Measurements from ENCODE around the gene SPRYD3. TPM values are rescaled to one million over a fixed set of nuclear protein-coding genes. Genes with fewer than 3 reads are reported as not detected.

The SPRYD3 gene
- total and polyA plus RNA-seq, 2 experiments from 2014 or later: 48.7 to 54.7 TPM

DNA sequence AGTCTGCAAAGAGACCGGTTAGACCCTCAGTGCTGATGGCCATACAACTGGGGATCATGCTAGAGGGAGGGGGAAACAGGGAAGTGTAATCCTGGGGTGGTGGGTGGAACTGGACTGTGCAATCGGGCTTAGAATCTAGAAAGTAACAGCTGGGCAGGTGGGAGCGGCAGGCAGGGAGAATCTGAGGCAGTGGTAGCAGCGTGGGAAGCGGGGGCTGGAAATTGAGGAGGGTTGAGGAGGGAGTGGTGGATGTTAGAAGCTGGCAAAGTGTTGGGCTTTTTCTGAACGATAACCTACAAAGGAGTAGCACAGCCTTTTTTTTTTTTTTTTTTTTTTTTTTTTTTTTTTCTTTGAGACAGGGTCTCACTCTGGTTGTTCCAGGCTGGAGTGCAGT is 15.2 kb upstream of the SPRYD3 start:
- no peak for TF ChIP-seq EZH2phosphoT487 (IDR thresholded peaks at IDR 0.05; ENCODE audit: insufficient read depth, low read depth)
- TF ChIP-seq EZH2 (IDR thresholded peaks at IDR 0.05; ENCODE audit: insufficient read depth, poor library complexity, severe bottlenecking): no peak
- 76 to 79% methylated on average over 6 of the region's 6 CpGs for WGBS, 2 experiments (ENCODE audit: low coverage in 1 of 2, low lambda C conversion rate in 2 of 2, missing lambda C conversion rate in 2 of 2)

DNA sequence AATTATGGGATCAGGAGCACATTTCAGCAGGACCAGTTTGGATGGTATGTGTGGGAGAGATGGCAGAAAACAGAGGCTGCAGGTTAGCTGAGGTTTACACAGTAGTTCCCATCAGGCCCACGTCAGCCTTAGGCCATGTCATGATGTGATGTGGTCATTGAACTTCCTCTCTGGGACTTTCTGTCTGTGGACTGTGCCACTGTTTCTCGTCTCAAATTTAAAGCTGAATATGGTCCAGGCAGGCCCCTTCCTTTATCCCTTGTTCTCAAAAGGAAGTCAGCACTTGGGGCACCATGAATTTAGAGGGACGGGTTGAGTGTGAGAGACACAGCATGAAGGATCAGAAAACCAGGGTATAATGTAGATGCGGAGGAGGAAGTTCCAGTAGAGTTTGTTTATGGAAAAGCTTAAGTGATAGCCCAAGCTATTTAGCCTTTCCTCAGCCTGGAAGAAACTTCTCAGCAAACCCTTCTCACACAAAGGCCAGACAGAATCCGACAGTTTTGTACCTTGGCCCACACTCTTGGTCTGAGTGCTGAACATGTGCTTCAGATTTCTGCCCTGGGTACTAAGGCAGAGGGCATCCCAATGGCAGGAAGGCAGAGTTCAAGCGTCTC is 14.7 kb upstream of the SPRYD3 start:
- DNase-seq: no peak
- WGBS, 2 experiments (ENCODE audit: low coverage in 1 of 2, low lambda C conversion rate in 2 of 2, missing lambda C conversion rate in 2 of 2): 80 to 81% methylated on average over 6 of the region's 6 CpGs
- TF ChIP-seq EZH2 (IDR thresholded peaks at IDR 0.05; ENCODE audit: insufficient read depth, poor library complexity, severe bottlenecking): no peak
- no peak for TF ChIP-seq EZH2phosphoT487 (IDR thresholded peaks at IDR 0.05; ENCODE audit: insufficient read depth, low read depth)
- no peak overlapping the region for H3K27ac ChIP-seq
- H3K4me3 ChIP-seq: no peak overlapping the region
- in situ Hi-C loops (cut with MboI): no loop called here
- H3K27me3 ChIP-seq (replicated peaks; ENCODE audit: insufficient read depth): no peaks in the 10 kb centered on the region
- no peak overlapping the region for H2AFZ ChIP-seq
- peaks cover 13% of the 10 kb centered on the region for H3K4me1 ChIP-seq (ENCODE audit: insufficient read depth)
- no peaks in the 10 kb centered on the region for H3K36me3 ChIP-seq (ENCODE audit: low read depth)
- H4K20me1 ChIP-seq (ENCODE audit: insufficient read depth): no peaks in the 10 kb centered on the region
- H3K9me2 ChIP-seq (ENCODE audit: insufficient read depth): no peaks in the 10 kb centered on the region
- peaks cover 4% of the 10 kb centered on the region; the same call in 1 of the 2 replicates for H3K79me2 ChIP-seq (ENCODE audit: insufficient read depth)
- H3K9me3 ChIP-seq (ENCODE audit: low read depth): no peaks in the 10 kb centered on the region
- H3F3A ChIP-seq (ENCODE audit: insufficient read depth): peaks cover 42% of the 10 kb centered on the region
- H3K9ac ChIP-seq: no peak overlapping the region
- no peak overlapping the region for H3K4me2 ChIP-seq (ENCODE audit: unreplicated experiment)

More for the DNA sequence above, 15.2 kb upstream of the SPRYD3 start:
- Histone ChIP-seq H3K4me1 (ENCODE audit: insufficient read depth) (peaks cover 13% of the 10 kb centered on the region), H3K9me3 (ENCODE audit: low read depth) (no peaks in the 10 kb centered on the region), H3K27ac (no peak overlapping the region), H3K27me3 (replicated peaks; ENCODE audit: insufficient read depth) (no peaks in the 10 kb centered on the region), H2AFZ (no peak overlapping the region), H3K9me2 (ENCODE audit: insufficient read depth) (no peaks in the 10 kb centered on the region), H3K4me2 (ENCODE audit: unreplicated experiment) (no peak overlapping the region), H3K79me2 (ENCODE audit: insufficient read depth) (peaks cover 4% of the 10 kb centered on the region; the same call in 1 of the 2 replicates), H3K4me3 (no peak overlapping the region), H3K36me3 (ENCODE audit: low read depth) (no peaks in the 10 kb centered on the region), H3F3A (ENCODE audit: insufficient read depth) (peaks cover 46% of the 10 kb centered on the region), H4K20me1 (ENCODE audit: insufficient read depth) (no peaks in the 10 kb centered on the region), H3K9ac (no peak overlapping the region)
- in situ Hi-C loops (cut with MboI): no loop called here
- no peak for DNase-seq

GRCh38 chr12:53091756-53092155 is 12.6 kb upstream of the SPRYD3 start:
- Histone ChIP-seq H3K4me3 (no peak overlapping the region), H3K9me3 (ENCODE audit: low read depth) (no peaks in the 10 kb centered on the region), H3F3A (ENCODE audit: insufficient read depth) (peaks cover 26% of the 10 kb centered on the region), H3K27me3 (replicated peaks; ENCODE audit: insufficient read depth) (no peaks in the 10 kb centered on the region), H3K9me2 (ENCODE audit: insufficient read depth) (no peaks in the 10 kb centered on the region), H3K4me2 (ENCODE audit: unreplicated experiment) (no peak overlapping the region), H3K79me2 (ENCODE audit: insufficient read depth) (peaks cover 4% of the 10 kb centered on the region; the same call in 1 of the 2 replicates), H4K20me1 (ENCODE audit: insufficient read depth) (no peaks in the 10 kb centered on the region), H2AFZ (no peak overlapping the region), H3K9ac (no peak overlapping the region), H3K27ac (no peak overlapping the region), H3K4me1 (ENCODE audit: insufficient read depth) (peaks cover 13% of the 10 kb centered on the region), H3K36me3 (ENCODE audit: low read depth) (no peaks in the 10 kb centered on the region)
- WGBS, 2 experiments (ENCODE audit: low coverage in 1 of 2, low lambda C conversion rate in 2 of 2, missing lambda C conversion rate in 2 of 2): 90 to 97% methylated on average over 6 of the region's 6 CpGs
- TF ChIP-seq EZH2phosphoT487 (IDR thresholded peaks at IDR 0.05; ENCODE audit: insufficient read depth, low read depth) (no peak), EZH2 (IDR thresholded peaks at IDR 0.05; ENCODE audit: insufficient read depth, poor library complexity, severe bottlenecking) (no peak)
- in situ Hi-C loops (cut with MboI): no loop called here
- DNase-seq: no peak

- Histone ChIP-seq H4K20me1 (ENCODE audit: insufficient read depth) (no peaks in the 10 kb centered on the region), H3K4me2 (ENCODE audit: unreplicated experiment) (no peak overlapping the region), H3K27me3 (replicated peaks; ENCODE audit: insufficient read depth) (no peaks in the 10 kb centered on the region), H3K4me1 (ENCODE audit: insufficient read depth) (0 out of 2 replicates have a peak, but pooled peaks cover 7% of the 10 kb centered on the region), H2AFZ (no peak overlapping the region), H3K79me2 (ENCODE audit: insufficient read depth) (peaks cover 4% of the 10 kb centered on the region; the same call in 1 of the 2 replicates), H3K9ac (no peak overlapping the region), H3K27ac (no peak overlapping the region), H3K9me3 (ENCODE audit: low read depth) (no peaks in the 10 kb centered on the region), H3K9me2 (ENCODE audit: insufficient read depth) (no peaks in the 10 kb centered on the region), H3F3A (ENCODE audit: insufficient read depth) (peaks cover 21% of the 10 kb centered on the region), H3K4me3 (no peak overlapping the region), H3K36me3 (ENCODE audit: low read depth) (no peaks in the 10 kb centered on the region)
- in situ Hi-C loops (cut with MboI): no loop called here
- 9 to 19% methylated on average over 2 of the region's 2 CpGs for WGBS, 2 experiments (ENCODE audit: low coverage in 1 of 2, low lambda C conversion rate in 2 of 2, missing lambda C conversion rate in 2 of 2)
- DNase-seq: no peak
- TF ChIP-seq EZH2 (IDR thresholded peaks at IDR 0.05; ENCODE audit: insufficient read depth, poor library complexity, severe bottlenecking) (no peak), EZH2phosphoT487 (IDR thresholded peaks at IDR 0.05; ENCODE audit: insufficient read depth, low read depth) (no peak)
Observed at GRCh38 chr12:53090554-53090953, 11.4 kb upstream of the SPRYD3 start.

Measured in GM23248 (cell line).